Endothelial cell of umbilical vein (primary cell): Measurements from ENCODE around the gene RAB40C.

ENCODE experiments used
- CTCF ChIP-seq, 2 donors: IDR thresholded peaks; 1 replicate in 1 of 2; 2 replicates in 1 of 2; pipeline ENCODE4 v1.5.1; 2011; ENCODE audit warnings: low read length in 2 of 2, mild to moderate bottlenecking in 2 of 2, moderate library complexity in 2 of 2, control low read depth in 1 of 2, inconsistent platforms in 1 of 2, low read depth in 1 of 2; ENCODE audit not compliant: insufficient read depth in 1 of 2; ENCODE audit errors: extremely low read depth in 1 of 2
- EZH2 ChIP-seq: IDR thresholded peaks from 2 replicates; pipeline ENCODE4 v1.6.1; 2012; ENCODE audit warnings: borderline replicate concordance, low read depth, mild to moderate bottlenecking, moderate library complexity, low read length, inconsistent platforms; ENCODE audit not compliant: severe bottlenecking
- POLR2A ChIP-seq: IDR thresholded peaks from 2 replicates; pipeline ENCODE4 v1.6.1; 2012; ENCODE audit warnings: low read depth, mild to moderate bottlenecking, control low read depth, low read length
- POLR2AphosphoS5 ChIP-seq: IDR thresholded peaks from 2 replicates; pipeline ENCODE4 v1.6.1; 2012; ENCODE audit warnings: low read depth, mild to moderate bottlenecking, control low read depth, low read length, moderate library complexity; ENCODE audit not compliant: insufficient read depth

GRCh38 chr16:576197-576822 lies 13.6 kb upstream of the RAB40C start:
- TF ChIP-seq POLR2AphosphoS5 (no peak), POLR2A (no peak), EZH2 (no peak), CTCF (IDR thresholded peaks at IDR 0.05; ENCODE audit: extremely low read depth in 1 of 2, insufficient read depth in 1 of 2, low read depth in 1 of 2, low read length in 2 of 2) (no peak)
